ENCODE measurements around the gene APEH.
A peak's percentile ranks its signal among the peaks of the same experiment; 100 is the strongest.

Gene APEH

GRCh38 chr3:49703956-49704355 lies 29.8 kb downstream of the APEH start:
- DNase-seq (ENCODE audit: low read depth, low spot score) = no peak
- no peak overlapping the region for H3K4me3 ChIP-seq (ENCODE audit: low read length)

DNA sequence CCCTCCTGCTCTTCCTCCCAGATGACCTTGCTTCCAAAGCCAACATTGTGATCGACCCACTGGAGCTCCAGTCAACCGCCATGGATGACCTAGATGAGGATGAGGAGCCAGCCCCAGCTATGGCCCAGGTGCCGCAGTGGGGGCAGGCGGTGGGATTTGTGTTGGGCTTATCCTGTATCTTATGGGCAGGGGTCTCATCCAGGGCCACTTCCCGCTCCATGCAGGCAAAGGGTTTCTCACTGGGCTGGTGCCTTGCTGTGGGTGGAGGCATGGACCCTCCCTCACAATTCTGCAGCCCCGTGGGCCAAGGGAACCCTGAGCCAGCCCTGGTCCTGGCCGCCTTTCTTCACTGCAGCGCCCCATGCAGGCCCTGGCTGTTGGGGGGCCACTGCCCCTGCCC lies 30.5 kb downstream of the APEH start:
- H3K4me3 ChIP-seq (ENCODE audit: low read length) = no peak overlapping the region
- no peak for DNase-seq (ENCODE audit: low read depth, low spot score)

DNA sequence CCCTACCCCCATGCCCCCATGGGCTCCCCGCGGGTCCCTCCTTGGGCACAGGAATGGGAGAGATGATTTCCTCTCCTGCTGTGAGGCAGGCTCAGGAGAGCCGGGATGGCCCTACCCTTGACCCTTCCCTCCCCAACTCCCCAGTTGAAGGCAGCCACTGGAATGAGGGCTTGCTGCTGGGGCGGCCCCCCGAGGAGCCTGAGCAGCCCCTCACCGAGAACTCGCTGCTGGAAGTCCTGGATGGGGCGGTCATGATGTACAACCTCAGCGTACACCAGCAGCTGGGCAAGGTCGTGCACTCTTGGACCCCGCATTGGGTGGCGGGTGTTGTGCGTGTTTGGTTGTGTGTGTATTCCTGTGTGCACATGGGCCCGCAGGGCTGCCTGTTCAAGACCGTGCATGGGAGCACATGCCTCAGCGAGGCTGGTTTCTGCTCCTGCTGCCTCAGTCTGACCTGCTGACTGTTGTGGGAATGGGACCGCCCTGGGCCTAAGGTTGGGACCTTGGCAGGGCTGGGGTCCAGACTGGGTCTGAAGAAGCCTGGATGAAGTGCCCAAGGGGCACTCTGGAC lies 31.3 kb downstream of the APEH start:
- DNase-seq (ENCODE audit: low read depth, low spot score) = no peak
- H3K4me3 ChIP-seq (ENCODE audit: low read length) = no peak overlapping the region

DNA sequence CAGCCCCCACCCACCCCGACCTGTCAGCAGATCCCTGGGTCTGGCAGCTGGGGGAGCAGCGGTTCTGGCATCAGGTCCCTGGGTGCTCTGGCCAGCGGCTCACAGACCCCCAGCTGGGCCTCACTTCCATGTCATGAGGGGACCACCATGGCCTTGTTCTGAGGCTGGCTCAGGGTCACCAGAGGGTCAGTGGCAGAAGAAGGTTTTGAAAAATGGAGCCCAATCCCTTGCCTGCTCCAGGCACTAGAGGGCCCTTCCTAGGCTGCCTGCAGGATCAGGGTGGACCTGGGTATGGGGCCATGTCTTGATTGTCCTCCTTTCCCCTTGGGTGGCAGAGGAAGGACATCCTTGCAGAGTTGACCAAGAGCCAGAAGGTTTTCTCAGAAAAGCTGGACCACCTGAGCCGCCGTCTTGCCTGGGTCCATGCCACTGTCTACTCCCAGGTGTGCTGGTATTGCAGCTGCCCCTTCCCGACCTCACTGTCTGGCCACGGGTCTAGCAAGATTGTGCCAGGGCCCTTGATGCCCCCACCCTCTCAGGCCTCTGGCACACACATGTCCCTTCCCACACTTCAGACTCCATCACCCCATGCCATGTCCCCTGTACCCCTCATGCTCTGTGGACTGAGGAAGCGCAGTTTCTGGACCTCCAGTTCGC lies 32.4 kb downstream of the APEH start:
- H3K4me3 ChIP-seq (ENCODE audit: low read length) = no peak overlapping the region
- DNase-seq (ENCODE audit: low read depth, low spot score) = no peak

DNA sequence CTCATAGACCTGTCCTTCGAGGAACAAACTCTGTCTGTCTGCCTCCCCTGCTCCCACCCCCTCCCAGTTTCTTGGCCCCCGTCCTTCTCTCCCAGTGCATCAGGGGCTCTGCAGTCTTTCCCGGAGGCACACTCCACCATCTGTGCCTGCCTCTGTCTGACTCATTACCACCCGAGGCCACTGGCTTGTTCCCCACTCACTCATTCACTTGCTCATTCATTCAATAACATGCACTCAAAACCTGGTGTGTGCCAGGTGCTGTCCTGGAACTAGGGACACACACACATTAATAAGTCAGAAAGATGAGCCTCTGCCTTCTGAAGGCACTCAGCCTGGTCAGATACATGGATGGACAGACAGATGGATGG lies 32.9 kb downstream of the APEH start:
- DNase-seq (ENCODE audit: low read depth, low spot score) = no peak
- H3K4me3 ChIP-seq (ENCODE audit: low read length) = no peak overlapping the region

- no peak for DNase-seq (ENCODE audit: low read depth, low spot score)
- no peak overlapping the region for H3K4me3 ChIP-seq (ENCODE audit: low read length)
Measured at GRCh38 chr3:49709852-49710251, 35.7 kb downstream of the APEH start.

GRCh38 chr3:49711489-49711888 lies 37.3 kb downstream of the APEH start:
- peak overlapping the region; percentile 16 for H3K4me3 ChIP-seq (ENCODE audit: low read length)
- DNase-seq (ENCODE audit: low read depth, low spot score) = peak; percentile 89

DNA sequence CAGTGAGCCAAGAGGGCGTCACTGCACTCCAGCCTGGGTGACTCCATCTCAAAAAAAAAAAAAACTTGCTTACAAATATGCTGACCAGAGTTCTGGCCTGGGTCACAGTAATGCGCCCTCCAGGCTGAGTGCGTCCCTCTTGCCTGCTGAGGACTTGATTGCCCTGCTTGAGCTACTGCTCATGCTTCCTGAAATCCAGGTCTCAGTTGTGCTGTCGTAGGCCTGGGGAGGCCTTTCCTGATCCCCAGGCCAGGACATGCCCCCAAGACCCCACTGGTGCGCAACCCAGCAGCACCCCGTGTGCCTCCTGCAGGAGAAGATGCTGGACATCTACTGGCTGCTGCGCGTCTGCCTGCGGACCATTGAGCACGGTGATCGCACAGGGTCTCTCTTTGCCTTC lies 38.0 kb downstream of the APEH start:
- DNase-seq (ENCODE audit: low read depth, low spot score) = no peak
- H3K4me3 ChIP-seq (ENCODE audit: low read length) = peak overlapping the region; percentile 39

- DNase-seq (ENCODE audit: low read depth, low spot score) = peak; percentile 85
- H3K4me3 ChIP-seq (ENCODE audit: low read length) = peak overlapping the region; percentile 39
Measured at GRCh38 chr3:49712631-49713317, 38.6 kb downstream of the APEH start.

GRCh38 chr3:49713336-49714105 lies 39.4 kb downstream of the APEH start:
- no peak overlapping the region for H3K4me3 ChIP-seq (ENCODE audit: low read length)
- no peak for DNase-seq (ENCODE audit: low read depth, low spot score)

DNA sequence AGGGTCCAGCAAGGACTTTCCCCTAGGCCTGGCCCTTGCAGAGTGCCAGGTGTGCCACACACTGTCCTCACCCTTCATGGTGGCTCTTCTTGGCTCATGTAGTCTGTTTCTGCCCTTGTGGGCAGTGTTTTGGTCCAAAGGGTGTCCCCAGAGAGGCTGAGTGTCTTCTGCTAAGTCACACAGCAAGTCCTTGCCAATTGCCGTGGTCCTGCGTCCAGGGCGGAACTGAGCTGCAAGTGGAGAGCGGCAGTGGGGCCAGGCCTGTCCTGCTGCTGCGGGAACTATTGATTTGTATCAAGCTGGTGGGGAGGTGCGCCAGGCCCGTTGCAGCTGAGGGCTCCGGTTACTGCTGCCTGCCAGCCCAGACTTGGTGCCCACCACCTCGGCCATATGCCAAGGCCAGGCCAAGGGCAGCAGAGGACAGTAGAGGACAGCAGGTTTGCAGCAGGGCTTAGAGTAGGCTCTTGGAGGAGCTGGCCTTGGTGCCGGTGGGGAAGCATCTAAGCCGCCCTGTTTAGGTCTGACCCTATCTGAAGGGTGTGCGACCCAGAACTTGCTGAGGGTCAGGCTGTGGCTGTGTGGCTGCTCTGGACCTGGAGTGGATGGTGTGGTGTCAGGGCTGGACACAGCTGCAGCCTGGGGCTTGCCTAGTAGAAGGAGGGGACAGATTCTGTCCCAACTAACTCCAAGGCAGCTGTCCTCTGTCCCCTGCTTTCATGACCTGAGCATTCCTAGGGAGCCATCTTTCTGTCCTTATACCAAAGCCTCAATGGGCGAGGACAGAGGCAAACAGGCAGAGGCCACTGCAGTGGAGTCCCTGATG lies 40.8 kb downstream of the APEH start:
- H3K4me3 ChIP-seq (ENCODE audit: low read length) = no peak overlapping the region
- no peak for DNase-seq (ENCODE audit: low read depth, low spot score)

GRCh38 chr3:49715611-49716121 lies 41.5 kb downstream of the APEH start:
- no peak overlapping the region for H3K4me3 ChIP-seq (ENCODE audit: low read length)
- no peak for DNase-seq (ENCODE audit: low read depth, low spot score)

DNA sequence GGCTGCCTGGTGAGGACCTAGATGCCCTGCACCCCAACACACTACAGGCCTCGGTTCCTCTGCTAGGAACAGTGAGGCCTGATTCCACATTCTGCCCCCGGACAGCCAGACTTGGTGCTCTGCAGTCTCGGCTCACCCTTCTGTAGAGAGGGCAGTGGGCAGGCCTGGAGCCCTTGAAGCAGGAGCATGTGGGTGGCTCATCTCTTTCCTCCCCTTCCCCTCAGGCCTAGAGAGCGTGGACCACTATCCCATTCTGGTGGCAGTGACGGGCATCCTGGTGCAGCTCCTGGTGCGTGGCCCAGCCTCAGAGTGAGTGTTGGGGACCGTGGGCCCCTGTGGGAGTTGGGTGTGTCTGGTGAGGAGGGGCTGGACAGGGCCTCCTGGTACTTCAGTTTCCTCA lies 42.0 kb downstream of the APEH start:
- DNase-seq (ENCODE audit: low read depth, low spot score) = no peak

DNA sequence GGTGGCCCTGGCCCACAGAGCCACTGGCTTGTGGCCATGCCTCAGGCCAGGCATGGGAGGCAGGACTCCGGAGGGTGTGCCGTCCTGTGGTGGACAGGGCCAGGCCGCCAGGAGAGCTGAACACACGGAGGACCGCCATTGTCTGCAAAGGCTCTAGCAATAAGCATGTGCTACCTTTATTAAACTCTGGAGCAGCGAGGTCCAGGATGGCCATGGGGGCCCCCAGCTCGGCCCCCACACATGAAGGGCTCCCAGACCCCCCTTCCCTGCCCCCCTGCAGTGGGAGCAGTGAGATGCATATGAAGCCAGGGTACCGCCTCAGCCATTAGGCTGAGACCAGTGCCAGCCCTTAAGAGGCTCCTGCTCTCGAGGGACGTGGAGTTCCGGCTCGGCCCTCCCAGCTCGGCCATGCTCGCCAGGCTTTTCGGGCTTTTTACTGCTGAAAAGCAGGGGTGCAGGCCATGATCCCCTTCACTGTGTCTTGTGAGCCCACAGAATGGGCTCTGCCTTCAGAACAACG lies 42.6 kb downstream of the APEH start:
- no peak for DNase-seq (ENCODE audit: low read depth, low spot score)

More for the DNA sequence above, 42.0 kb downstream of the APEH start:
- H3K4me3 ChIP-seq (ENCODE audit: low read length) = no peak overlapping the region

DNA sequence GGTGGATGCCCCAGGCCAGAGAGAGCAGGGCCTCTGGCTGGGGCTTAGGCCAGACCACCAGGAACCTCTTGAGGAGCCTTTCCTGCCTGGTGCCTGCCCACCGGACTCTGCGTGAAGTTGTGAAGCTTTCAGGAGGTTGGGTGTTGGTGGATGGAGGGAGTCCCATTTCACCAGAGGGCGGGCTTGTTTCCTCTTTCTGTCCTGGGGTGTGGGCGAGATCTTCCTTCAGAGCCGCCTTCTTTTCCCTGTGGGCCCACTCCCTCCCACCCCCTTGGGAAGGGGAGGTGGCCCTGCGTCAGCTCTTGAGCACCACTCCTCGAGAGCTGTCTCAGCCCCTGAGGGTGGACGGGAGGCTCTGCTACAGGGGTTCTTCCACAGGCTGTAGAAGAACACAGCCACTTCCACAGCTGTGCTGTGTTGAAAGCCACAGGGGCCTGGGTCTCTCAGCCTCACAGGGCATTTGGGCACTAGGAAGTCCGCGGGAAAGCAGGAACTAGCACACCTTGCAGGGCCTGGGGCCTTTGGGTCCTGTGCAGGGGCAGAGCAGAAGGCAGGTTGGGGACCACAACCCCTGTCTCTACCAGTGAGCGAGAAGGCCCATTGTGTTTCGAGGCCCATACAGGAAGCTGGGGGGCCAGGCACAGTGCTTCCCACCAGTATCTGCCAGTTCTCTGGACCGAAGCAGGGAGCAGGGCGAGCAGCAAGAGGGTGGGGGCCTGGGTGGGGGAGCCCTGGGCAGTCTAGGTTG lies 43.2 kb downstream of the APEH start:
- no peak overlapping the region for H3K4me3 ChIP-seq (ENCODE audit: low read length)
- DNase-seq (ENCODE audit: low read depth, low spot score) = no peak

More for the DNA sequence above, 42.6 kb downstream of the APEH start:
- H3K4me3 ChIP-seq (ENCODE audit: low read length) = no peak overlapping the region

DNA sequence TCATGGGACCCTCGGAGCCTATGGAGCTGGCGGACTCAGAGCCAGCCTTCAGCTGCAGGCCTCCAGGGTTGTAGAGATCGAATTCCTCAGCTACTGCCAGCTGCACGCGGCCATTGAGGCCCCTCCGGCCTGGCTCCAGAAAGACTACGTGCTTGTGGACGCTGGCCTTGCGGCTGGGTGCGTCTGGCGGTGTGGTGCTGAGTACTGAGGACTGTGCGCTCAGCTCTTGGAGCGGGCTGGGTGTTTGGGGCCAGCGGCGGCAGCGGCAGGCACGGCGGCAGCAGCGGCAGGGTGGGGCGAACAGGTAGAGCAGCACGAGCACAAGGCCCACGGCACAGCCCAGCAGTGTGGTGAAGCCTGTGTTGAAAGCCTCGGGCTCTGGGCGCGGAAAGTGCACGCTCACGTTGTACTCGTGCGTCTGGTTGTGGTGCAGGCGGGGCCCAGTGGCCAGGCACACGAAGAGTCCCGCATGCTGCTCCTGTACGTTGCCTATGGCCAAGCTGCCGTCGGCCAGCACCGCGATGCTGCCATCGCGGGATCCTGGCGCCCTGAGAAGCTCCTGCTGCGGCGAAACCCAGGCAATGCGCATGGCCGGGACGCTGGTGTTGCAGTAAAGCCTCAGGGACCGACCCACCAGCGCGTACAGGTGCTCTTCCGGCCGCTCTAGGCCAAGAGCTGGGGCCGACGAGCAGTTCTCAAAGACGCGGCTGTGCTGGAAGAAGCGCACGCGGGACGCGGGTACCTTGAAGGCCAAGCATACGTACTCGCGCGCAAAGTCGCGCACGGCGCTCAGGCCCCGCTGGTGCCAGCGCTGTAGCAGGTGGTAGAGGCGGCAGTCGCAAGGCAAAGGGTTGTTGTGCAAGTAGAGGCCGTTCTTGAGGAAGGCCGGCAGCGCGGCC lies 44.1 kb downstream of the APEH start:
- H3K4me3 ChIP-seq (ENCODE audit: low read length) = no peak overlapping the region
- DNase-seq (ENCODE audit: low read depth, low spot score) = no peak

DNA sequence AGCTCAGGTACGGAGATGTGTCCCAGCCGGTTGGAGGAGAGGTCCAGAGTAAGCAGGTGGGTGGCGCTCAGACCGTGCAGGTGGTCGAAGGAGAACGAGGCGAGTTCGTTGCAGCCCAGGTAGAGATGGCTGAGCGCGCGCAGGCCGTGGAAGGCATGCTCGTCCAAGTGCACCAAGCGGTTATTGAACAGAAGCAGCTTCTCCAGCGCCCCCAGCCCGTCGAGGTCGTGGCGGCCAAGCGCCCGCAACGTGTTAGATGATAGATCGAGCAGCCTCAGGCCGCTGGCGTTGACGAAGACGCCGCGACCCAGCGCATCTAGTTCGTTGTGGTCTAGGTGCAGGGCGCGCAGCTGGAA lies 44.7 kb downstream of the APEH start:
- H3K4me3 ChIP-seq (ENCODE audit: low read length) = peak overlapping the region; percentile 57
- no peak for DNase-seq (ENCODE audit: low read depth, low spot score)

Data from Jurkat, Clone E6-1 (cell line).